ENCODE measurements around the gene SHLD2.
"Not testable (repeated sequence)": the region's sequence is repeated elsewhere in the genome, so short reads cannot be mapped to it uniquely, and the experiment has no call there.

SHLD2 gene

DNA sequence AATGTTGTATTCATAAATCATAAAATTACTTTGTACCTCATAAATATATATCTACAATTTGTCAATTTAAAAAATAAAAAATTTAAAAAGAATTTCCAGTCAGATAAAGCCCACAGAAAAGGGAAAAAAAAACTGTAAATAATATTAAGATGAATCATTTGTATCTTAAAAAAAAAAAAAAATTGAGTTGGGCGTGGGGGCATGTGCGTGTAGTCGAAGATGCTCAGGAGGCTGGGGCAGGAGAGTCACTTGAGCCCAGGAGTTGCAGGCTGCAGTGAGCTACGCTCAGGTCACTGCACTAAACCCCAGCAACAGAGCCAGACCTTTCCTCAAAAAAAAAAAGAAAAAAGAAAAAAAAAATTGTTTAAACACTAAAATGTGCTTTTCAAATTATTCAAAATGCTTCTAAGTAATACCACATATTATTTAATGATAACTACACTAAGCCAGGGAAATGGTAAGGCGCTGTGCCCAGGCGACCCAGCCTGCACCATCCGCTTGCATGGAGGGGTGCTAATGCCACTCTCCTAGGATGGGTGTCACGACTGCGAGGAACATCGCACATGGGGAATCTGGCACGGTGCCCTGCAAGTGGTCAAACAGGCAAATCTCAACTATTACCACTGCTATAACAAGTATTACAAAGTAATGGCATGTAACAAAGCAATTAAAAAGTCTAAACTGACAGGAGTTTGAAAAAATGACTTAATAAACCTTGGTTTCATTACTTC lies 15.7 kb upstream of the SHLD2 start:
- no peak for DNase-seq (ENCODE audit: insufficient read length, low spot score)
- FAIRE-seq: no peak
- TF ChIP-seq, protein P1, sequence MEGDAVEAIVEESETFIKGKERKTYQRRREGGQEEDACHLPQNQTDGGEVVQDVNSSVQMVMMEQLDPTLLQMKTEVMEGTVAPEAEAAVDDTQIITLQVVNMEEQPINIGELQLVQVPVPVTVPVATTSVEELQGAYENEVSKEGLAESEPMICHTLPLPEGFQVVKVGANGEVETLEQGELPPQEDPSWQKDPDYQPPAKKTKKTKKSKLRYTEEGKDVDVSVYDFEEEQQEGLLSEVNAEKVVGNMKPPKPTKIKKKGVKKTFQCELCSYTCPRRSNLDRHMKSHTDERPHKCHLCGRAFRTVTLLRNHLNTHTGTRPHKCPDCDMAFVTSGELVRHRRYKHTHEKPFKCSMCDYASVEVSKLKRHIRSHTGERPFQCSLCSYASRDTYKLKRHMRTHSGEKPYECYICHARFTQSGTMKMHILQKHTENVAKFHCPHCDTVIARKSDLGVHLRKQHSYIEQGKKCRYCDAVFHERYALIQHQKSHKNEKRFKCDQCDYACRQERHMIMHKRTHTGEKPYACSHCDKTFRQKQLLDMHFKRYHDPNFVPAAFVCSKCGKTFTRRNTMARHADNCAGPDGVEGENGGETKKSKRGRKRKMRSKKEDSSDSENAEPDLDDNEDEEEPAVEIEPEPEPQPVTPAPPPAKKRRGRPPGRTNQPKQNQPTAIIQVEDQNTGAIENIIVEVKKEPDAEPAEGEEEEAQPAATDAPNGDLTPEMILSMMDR (IDR thresholded peaks at IDR 0.05; ENCODE audit: insufficient read depth, missing control alignments): no peak

GRCh38 chr10:87080621-87081020 lies 14.4 kb upstream of the SHLD2 start:
- not testable (repeated sequence) for FAIRE-seq; DNase-seq (ENCODE audit: insufficient read length, low spot score)

GRCh38 chr10:87081574-87081973 lies 13.4 kb upstream of the SHLD2 start:
- not testable (repeated sequence) for DNase-seq (ENCODE audit: insufficient read length, low spot score); FAIRE-seq

GRCh38 chr10:87082219-87082618 lies 12.8 kb upstream of the SHLD2 start:
- not testable (repeated sequence) for DNase-seq (ENCODE audit: insufficient read length, low spot score); FAIRE-seq

DNA sequence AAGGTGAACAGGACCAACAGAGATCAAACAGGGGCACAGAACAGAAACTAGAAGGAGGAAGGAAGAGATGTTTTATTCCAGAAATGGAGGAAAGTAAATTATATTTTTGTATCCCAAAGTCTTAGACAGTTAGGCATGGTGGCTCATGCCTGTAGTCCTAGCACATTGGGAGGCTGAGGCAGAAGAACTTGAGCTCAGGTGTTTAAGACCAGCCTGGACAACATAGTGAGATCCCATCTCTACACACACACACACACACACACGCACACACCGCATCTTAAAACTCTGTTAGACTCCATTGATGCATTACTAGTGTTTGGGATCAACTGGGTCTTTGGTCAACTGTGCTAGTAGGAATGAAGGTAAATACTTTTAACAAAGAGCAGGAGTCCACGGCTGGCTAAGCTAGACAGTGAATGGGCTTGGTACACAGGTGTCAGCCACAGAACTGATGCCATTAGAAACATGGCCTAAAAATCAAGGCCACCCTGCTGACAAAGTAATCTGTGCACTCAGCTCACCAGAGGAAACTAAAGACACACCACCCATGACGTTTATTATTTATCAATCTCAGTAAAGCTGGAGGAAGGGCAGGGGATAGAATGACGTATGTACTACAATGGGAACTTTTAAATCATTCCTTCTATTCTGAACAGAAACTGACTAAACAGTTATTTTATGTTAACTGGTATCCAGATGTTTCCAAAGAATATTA lies 11.3 kb upstream of the SHLD2 start:
- not testable (repeated sequence) for DNase-seq (ENCODE audit: insufficient read length, low spot score); FAIRE-seq

GRCh38 chr10:87084291-87084782 lies 10.7 kb upstream of the SHLD2 start:
- not testable (repeated sequence) for DNase-seq (ENCODE audit: insufficient read length, low spot score); FAIRE-seq

GRCh38 chr10:87085537-87085936 lies 9.5 kb upstream of the SHLD2 start:
- DNase-seq (ENCODE audit: insufficient read length, low spot score): no peak
- TF ChIP-seq, protein P1 (IDR thresholded peaks at IDR 0.05; ENCODE audit: insufficient read depth, missing control alignments): no peak
- FAIRE-seq: no peak

DNA sequence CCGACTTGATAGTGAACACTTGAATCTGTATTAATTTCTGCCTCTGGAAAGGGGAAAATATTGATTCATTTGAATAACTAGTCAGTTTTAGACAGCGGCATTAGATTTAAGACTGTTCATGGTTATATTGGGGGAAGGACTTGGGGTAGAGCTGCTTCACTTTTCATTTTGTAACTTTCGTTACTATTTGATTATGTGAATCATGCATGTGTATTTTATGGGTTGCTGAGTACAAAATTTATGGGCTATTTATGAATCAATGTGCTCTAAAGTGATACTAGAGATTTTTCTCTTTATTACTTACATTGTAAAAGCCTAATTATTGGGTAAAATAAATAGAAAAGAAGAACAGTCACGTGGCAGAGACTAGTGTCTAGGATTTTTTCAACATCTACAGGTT lies 5.3 kb upstream of the SHLD2 start:
- TF ChIP-seq, protein P1 (IDR thresholded peaks at IDR 0.05; ENCODE audit: insufficient read depth, missing control alignments): no peak
- DNase-seq (ENCODE audit: insufficient read length, low spot score) (no peak), FAIRE-seq (no peak)

GRCh38 chr10:87090779-87091178 lies 4.2 kb upstream of the SHLD2 start:
- FAIRE-seq (peak; percentile 35), DNase-seq (ENCODE audit: insufficient read length, low spot score) (no peak)
- TF ChIP-seq, protein P1 (IDR thresholded peaks at IDR 0.05; ENCODE audit: insufficient read depth, missing control alignments): no peak

Measured in D721Med (cell line).